Stimulated activated CD8-positive, alpha-beta memory T cell treated with anti-CD3 and anti-CD28 coated beads, Interleukin-15, amount 100 ng/mL, for 4 hours (primary cell): ENCODE measurements around the gene SKOR1.

Experiments
- DNase-seq, 2 donors: peaks; one replicate each; pipeline ENCODE4 v3.0.0-alpha.2; 2020; ENCODE audit warnings: low read depth in 2 of 2

The SKOR1 gene

DNA sequence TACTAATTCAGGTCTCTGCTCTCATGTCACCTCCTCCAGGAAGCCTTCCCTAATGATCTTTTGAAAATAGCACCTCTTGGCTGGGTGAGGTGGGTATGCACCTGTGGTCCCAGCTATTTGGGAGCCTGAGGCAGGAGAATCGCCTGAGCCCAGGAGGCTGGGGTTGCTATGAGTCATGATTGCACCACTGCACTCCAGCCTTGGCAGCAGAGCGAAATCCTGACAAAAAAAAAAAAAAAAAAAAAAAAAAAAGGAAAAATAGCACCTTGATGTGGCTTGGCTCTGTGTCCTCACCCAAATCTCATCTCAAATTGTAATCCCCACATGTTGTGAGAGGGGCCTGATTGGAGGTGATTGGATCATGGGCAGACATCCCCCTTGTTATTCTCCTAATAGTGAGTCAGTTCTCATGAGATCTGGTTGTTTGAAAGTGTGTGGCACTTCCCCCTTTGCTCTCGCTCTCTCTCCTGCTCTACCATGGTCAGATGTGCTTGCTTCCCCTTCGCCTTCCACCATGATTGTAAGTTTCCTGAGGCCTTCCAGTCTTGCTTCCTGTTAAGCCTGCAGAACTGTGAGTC is 25.8 kb downstream of the SKOR1 start:
- no peak for DNase-seq

DNA sequence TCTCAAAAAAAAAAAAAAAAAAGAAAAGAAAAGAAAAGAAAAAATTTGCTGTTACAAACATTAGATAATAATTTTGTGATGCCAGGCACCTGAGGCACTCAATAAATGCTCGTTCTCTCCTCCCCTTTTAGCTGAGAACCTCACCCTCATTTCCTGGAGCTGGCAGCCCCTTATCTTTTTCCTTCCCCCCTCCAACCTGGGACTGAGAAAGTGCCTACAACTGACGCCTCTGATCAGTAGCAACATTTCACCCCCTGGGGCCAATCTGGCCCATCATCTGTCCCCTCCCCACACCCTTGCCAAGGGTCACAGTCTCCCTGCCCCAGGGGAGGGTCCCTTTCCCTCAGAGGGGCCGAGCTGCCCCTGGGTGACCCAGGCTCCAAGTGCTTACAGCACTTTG is 27.1 kb downstream of the SKOR1 start:
- DNase-seq: no peak

DNA sequence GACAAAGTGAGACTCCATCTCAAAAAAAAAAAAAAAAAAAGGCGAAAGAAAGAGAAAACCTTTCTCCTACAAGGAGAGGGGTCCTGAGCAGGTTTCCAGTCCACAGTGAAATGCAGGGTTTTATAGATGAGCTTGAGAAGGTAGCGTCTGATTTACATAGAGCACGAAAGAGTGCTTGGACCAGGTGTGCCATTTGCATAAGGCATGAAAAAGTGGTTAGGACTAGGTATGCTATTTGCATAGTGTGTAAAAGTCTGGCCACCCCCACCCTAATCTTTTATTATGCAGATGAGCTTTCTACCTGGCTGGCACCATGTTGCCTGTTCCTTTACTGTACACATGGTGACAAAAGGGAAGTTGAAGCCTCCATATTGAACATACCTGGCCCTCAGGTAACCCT is 28.1 kb downstream of the SKOR1 start:
- DNase-seq: no peak

- DNase-seq: no peak
These were observed 29.0 kb downstream of the SKOR1 start for GRCh38 chr15:67854358-67854757.

GRCh38 chr15:67855842-67856241 is 30.5 kb downstream of the SKOR1 start:
- DNase-seq: no peak

DNA sequence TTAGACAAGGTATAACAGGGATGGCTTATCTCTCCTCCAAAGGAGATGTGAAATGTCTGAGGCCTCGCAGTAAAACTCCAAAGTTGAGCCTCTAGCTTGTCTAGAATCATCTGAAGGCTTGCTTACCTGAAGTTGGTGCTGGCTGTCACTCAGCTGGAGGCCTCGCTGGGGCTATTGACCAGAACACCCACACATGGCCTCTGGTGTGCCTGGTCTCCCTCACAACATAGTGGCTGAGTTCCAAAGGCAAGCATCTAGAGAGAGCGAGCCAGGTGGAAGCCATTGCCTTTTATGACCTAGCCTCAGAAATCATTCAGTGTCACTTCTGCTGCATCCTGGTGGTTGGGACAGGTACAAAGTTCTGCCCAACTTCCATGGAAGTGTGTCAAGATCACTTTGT is 31.9 kb downstream of the SKOR1 start:
- DNase-seq: no peak

DNA sequence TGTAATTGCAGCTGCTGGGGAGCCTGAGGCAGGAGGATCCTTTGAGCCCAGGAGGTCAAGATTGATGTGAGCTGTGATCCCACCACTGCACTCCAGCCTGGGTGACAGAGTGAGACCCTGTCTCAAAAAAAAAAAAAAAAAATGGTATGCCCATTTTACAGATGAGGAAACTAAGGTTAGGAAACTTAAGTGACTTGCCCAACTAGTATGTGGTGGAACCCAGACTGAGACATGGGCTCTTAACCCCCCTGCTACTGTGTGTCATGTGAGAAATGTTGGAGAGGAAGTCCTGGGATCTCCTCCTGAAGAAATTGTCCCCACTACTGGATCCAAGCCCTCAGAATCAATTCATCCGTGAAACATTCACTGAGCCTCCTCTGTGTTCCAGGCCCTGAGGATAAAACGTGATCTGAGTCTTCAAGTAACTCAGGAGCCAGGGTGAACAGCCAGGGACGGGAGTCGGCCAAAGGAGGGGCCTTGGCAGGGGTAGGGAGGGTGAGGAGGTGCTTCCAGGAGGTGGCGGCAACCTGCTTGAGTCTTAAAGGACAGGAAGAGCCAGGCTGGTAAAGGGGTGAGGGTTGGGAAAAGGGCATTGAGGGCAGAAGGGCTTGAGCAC is 34.1 kb downstream of the SKOR1 start:
- no peak for DNase-seq

GRCh38 chr15:67861983-67862382 is 36.7 kb downstream of the SKOR1 start:
- no peak for DNase-seq

GRCh38 chr15:67862750-67863441 is 37.6 kb downstream of the SKOR1 start:
- DNase-seq: no peak

DNA sequence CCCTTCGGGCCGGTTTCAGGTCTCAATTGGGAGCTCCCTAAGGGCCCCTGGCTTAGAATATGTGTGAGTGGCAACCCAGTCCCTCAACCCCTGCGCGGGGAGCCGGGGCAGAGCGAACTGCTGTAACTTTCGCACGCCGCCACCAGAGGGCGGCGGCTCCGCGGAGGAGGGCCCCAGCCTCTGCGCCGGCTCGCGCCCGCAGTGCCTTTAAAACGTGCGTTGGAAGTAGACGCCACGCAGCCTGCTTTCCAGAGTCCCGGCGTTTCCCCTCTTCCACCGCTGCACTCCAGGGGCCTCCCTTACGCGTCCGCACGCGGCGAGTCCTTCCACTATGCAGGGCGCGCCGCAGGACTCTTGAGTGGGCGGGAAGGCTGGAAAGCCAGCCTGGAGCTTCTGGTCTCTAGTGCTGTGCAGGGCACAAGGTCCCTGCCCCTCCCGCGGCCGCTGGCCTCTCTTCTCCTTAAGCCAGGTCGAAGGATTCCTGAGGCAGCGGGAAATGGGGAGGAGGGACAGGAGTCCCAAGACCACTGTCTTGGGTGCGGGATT is 38.2 kb downstream of the SKOR1 start:
- DNase-seq: peak; percentile 37

DNA sequence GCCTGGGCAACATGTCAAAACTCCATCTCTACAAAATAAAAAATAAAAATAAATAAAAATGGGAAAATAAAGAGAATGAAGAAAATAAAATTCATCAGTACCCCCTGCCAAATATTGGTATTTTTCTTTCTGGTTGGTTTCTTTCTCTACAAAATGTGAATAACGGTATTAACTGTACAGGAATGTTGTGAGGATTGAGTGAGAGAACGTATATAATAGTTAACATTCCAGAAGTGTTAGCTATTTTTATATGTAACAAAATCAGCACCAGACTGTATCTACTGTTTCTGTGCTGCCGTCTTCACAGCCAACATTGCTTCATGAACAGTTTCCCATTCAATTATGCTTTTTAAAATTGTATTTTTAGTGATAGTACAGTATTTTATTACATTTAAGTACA is 40.0 kb downstream of the SKOR1 start:
- DNase-seq: no peak

DNA sequence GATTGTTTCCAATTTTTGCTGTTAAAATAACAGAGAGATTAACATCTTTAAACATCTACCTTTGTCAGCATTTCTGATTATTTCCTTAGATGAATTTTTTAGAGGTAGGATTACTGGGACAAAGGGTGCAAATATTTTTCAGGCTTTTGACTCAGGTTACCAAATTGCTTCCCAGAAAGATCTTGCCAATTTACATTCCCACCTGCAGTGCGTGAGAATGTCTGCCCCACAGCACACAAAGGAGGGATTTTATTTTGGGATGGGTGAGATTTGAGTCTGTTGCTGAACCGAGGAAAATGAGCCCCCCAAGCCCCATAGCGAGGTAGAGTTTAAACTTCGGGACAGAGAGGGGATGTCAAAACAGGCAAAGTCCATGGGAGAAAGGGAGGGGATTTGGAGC is 40.5 kb downstream of the SKOR1 start:
- no peak for DNase-seq

- no peak for DNase-seq
These were observed 44.4 kb downstream of the SKOR1 start for GRCh38 chr15:67869701-67870100.

DNA sequence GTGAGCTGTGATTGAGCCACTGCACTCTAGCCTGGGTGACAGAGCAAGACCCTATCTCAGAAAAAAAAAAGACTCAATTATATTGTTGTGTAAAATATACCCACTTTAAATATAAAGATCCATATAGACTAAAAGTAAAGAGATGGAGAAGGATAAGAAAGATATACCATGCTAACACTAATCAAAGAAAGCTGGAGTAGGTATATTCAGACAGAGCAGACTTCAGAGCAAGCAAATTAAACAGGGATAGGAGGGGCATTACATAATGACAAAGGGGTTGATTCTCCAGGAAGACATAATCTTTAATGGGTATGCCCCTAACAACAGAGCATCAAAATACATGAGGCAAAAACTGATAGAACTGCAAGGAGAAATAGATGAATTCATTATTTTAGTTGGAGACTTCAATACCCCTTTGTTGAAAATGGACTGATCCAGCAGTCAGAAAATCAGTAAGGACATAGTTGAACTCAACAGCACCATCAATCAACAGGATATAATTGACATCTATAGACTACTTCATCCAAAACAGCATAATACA is 45.6 kb downstream of the SKOR1 start:
- no peak for DNase-seq

- no peak for DNase-seq
These were observed 48.5 kb downstream of the SKOR1 start for GRCh38 chr15:67873777-67874176.

DNA sequence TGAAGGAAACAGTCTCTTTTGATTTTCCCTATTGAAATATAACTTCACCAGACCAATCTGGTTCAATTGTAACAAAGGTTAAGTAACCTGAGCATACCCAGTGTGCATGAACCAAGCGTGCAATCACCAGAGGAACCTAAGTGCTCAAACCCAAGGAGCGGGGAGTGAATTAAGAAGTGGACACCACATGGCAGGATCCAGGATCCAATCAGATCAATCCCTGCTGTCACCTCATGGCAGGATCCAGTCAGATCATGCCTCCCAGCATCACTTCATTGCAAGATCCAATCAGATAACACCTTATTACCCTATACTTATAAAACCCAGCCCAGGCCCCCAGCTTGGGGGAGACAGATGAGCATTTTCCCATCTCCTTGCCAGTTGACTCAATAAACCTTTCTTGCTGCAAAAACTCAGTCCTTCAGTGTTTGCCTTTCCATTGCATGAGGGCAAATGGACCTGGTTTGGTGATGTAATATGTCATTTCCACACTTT is 53.5 kb downstream of the SKOR1 start:
- no peak for DNase-seq

- no peak for DNase-seq
These were observed 54.3 kb downstream of the SKOR1 start for GRCh38 chr15:67879440-67880129.

DNA sequence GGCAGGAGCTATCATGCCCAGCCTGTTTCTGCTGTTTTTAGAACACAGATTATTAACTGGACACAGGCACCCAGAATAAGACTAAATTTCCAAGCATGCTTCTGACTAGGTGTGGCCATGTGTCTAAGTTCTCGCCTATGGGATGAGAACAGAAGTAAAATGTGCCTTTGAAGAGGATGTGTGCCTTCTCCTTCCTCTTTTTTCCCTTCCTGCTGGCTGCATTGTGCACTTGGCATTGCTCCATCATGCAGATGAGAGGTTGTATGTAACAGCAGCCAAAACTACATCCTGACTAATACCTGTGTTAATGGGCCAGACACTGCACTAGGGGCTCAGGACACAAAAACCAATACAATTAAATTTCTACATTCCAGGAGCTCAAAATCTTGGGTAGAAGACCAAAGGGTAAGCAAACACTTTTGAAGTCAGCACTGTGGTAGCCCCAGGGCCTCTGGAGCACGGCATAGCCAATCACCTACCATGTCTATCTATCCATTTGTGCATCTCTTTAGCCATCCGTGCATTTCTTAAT is 55.4 kb downstream of the SKOR1 start:
- no peak for DNase-seq

- DNase-seq: no peak
These were observed 57.4 kb downstream of the SKOR1 start for GRCh38 chr15:67882487-67883233.

GRCh38 chr15:67883234-67883773 is 58.0 kb downstream of the SKOR1 start:
- no peak for DNase-seq

DNA sequence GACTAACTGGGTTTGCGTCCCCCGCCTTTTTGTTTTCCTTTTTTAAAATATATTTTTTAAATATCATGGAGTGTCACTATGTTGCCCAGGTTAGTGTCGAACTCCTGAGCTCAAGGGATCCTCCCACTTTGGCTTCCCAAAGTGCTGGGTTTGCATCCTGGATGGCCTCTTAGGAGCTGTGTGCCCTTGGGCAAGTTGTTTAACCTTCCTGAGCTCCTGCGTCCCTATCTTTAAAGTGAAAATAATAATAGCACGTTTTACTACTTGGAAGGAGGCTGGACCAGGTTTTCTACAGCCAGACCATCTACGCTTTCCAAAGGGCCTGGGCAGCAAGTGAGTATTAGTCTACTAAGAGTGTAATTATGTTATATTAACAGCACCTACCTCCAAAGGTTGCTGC is 58.7 kb downstream of the SKOR1 start:
- DNase-seq: no peak
